SJCRH30 (cell line): ENCODE measurements around the gene SDHAF4. TPM values are rescaled to one million over a fixed set of nuclear protein-coding genes. Genes with fewer than 3 reads are reported as not detected.
"Not testable (repeated sequence)": the region's sequence is repeated elsewhere in the genome, so short reads cannot be mapped to it uniquely, and the experiment has no call there.

Experiments
- DNase-seq, 2 experiments: peaks; one replicate each; pipeline ENCODE4 v3.0.0-alpha.2; 2015 to 2020
- H3K27ac ChIP-seq: fragments of 250-450 bp; sonication (Bioruptor Pico); 2 replicates; pipeline ENCODE4 v1.5.1; 2020; ENCODE audit warnings: mild to moderate bottlenecking, moderate library complexity
- H3K27me3 ChIP-seq: fragments of 250-450 bp; sonication (Bioruptor Pico); 2 replicates; pipeline ENCODE4 v1.5.1; 2020; ENCODE audit warnings: mild to moderate bottlenecking, moderate library complexity
- H3K36me3 ChIP-seq: fragments of 250-450 bp; sonication (Bioruptor Pico); 2 replicates; pipeline ENCODE4 v1.5.1; 2020; ENCODE audit warnings: mild to moderate bottlenecking, moderate library complexity
- H3K4me1 ChIP-seq: fragments of 250-450 bp; sonication (Bioruptor Pico); 2 replicates; pipeline ENCODE4 v1.5.1; 2020; ENCODE audit warnings: mild to moderate bottlenecking, moderate library complexity
- H3K4me3 ChIP-seq: fragments of 250-450 bp; sonication (Bioruptor Pico); 2 replicates; pipeline ENCODE4 v1.5.1; 2020; ENCODE audit warnings: mild to moderate bottlenecking, moderate library complexity
- H3K9me3 ChIP-seq: fragments of 250-450 bp; sonication (Bioruptor Pico); replicated peaks from 2 replicates; pipeline ENCODE4 v1.5.1; 2020; ENCODE audit warnings: mild to moderate bottlenecking, moderate library complexity
- total RNA-seq: library from RNA; depleted of rRNA; stranded (reverse); fragments of >200 nt; shearing (Covaris generic); gene quantifications from 2 replicates; pipeline ENCODE4 v1.2.3, GENCODE V29; 2014

SDHAF4 gene
- total RNA-seq, 1 experiment from 2014 or later, result 10.6 TPM

DNA sequence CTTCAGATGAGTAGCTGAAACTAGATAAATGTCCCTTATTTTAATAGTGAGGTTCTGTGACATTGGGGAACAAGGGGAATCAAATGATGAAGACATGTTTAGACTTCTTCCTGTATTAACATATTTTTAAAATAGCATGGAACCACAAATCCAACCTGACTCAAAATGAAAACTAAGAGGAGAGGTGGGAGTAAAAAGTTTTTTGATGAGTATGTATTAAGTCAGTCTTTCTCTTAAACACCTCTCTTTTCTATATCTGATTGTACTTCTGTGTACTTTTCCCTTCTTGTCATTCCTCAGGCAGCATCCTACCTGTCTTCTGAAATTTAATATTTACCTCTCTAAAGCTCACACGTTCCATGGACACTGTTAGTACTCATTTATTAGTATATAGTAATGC, 8.7 kb upstream of the SDHAF4 start:
- H3K4me3 ChIP-seq, result no peak overlapping the region
- no peaks in the 10 kb centered on the region for H3K9me3 ChIP-seq
- no peaks in the 10 kb centered on the region for H3K27me3 ChIP-seq
- no peaks in the 10 kb centered on the region for H3K4me1 ChIP-seq
- no peak for DNase-seq
- H3K36me3 ChIP-seq, result 0 out of 2 replicates have a peak, but pooled peaks cover 3% of the 10 kb centered on the region
- H3K27ac ChIP-seq, result no peak overlapping the region

DNA sequence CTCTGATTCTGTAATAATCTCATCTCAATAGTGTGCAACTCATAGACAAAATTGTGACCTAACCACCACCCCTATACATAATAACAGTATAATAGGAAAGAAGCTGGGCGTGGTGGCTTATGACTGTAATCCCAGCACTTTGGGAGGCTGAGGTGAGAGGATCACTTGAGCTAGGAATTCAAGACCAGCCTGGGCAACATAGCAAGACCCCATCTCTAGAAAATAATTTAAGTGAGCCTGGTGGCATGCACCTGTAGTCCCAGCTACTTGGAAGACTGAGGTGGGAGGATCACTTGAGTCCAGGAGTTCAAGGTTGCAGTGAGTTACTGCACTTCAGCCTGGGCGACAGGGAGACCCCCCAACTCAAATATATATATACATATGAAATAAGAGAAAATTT, 4.3 kb upstream of the SDHAF4 start:
- H3K4me1 ChIP-seq, H3K9me3 ChIP-seq, H3K36me3 ChIP-seq, DNase-seq, H3K27me3 ChIP-seq, H3K27ac ChIP-seq, H3K4me3 ChIP-seq: not testable (repeated sequence)

GRCh38 chr6:70563530-70563929, 3.2 kb upstream of the SDHAF4 start:
- Histone ChIP-seq H3K4me1 (no peaks in the 10 kb centered on the region), H3K36me3 (no peaks in the 10 kb centered on the region; the same call in 1 of the 2 replicates), H3K4me3 (no peak overlapping the region), H3K27me3 (no peaks in the 10 kb centered on the region), H3K9me3 (peaks cover 3% of the 10 kb centered on the region; the same call in 1 of the 2 replicates), H3K27ac (no peak overlapping the region)
- no peak for DNase-seq

GRCh38 chr6:70574643-70575042, 7.9 kb downstream of the SDHAF4 start:
- no peak for DNase-seq
- Histone ChIP-seq H3K27ac (no peak overlapping the region), H3K27me3 (no peaks in the 10 kb centered on the region)

DNA sequence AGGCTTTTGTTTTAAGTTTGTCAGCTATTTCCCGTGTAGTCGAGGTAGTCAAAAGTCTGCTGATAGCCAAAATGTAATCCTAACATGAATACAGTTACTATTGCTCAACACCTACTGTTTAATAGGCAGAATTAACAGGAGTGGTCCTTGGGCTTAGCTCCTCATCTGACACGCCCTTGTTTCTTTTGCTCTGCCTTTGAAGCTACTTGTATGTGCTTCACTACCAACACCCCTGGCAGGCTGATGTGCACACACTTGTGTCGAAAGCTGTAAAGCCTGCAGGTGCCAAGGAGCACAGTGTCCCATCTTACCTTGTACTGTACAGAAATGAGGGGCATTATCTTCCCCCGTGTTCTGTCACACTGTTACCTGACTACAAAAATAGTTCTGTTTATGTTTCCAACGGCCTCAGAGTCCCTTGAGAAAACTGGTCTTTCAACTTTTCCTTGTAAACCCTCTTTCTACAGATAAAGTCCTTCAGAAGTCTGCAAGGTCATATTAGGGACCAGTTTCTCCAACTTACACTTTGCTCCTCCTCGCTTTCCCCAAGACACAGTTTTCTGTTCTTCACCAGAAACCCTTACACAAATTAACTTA, 9.3 kb downstream of the SDHAF4 start:
- H3K4me1 ChIP-seq, result no peaks in the 10 kb centered on the region
- no peaks in the 10 kb centered on the region for H3K27me3 ChIP-seq
- no peaks in the 10 kb centered on the region for H3K36me3 ChIP-seq
- no peaks in the 10 kb centered on the region for H3K9me3 ChIP-seq
- no peak overlapping the region for H3K27ac ChIP-seq
- H3K4me3 ChIP-seq, result no peak overlapping the region
- DNase-seq, result no peak

More at GRCh38 chr6:70574643-70575042, 7.9 kb downstream of the SDHAF4 start:
- H3K9me3 ChIP-seq, result no peaks in the 10 kb centered on the region
- no peaks in the 10 kb centered on the region for H3K36me3 ChIP-seq
- no peaks in the 10 kb centered on the region for H3K4me1 ChIP-seq
- H3K4me3 ChIP-seq, result no peak overlapping the region

- H3K9me3 ChIP-seq, result no peaks in the 10 kb centered on the region
- H3K27ac ChIP-seq, result no peak overlapping the region
- no peak overlapping the region for H3K4me3 ChIP-seq
- H3K4me1 ChIP-seq, result no peaks in the 10 kb centered on the region
- no peak for DNase-seq
- H3K36me3 ChIP-seq, result no peaks in the 10 kb centered on the region
- H3K27me3 ChIP-seq, result no peaks in the 10 kb centered on the region
Measured at GRCh38 chr6:70586114-70586513, 19.4 kb downstream of the SDHAF4 start.

DNA sequence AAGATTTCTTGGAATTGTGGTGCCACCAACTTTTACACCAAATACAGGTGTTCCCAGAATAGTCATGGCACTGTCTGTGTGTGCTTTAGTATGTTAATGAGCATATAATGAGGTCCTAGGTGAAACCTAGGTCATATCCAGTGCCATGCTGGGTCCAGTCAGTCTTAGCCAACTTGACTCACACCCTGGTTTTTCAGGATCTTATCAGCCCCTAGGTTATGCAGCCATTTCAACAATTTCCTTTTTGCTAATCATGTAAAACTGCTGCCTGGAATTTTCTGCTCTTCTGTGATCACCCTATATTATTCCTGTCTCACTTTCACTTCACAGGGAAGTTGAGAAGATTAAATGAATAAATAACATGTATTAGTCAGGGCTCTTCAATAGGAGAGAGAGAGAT, 23.7 kb downstream of the SDHAF4 start:
- no peak for DNase-seq
- Histone ChIP-seq H3K4me3 (no peak overlapping the region), H3K27ac (no peak overlapping the region), H3K36me3 (no peaks in the 10 kb centered on the region), H3K9me3 (no peaks in the 10 kb centered on the region), H3K4me1 (no peaks in the 10 kb centered on the region), H3K27me3 (no peaks in the 10 kb centered on the region)

GRCh38 chr6:70592391-70593117, 25.8 kb downstream of the SDHAF4 start:
- H3K4me3 ChIP-seq, result no peak overlapping the region
- no peaks in the 10 kb centered on the region for H3K9me3 ChIP-seq
- no peak for DNase-seq
- H3K4me1 ChIP-seq, result no peaks in the 10 kb centered on the region
- no peak overlapping the region for H3K27ac ChIP-seq
- H3K36me3 ChIP-seq, result no peaks in the 10 kb centered on the region
- H3K27me3 ChIP-seq, result no peaks in the 10 kb centered on the region

DNA sequence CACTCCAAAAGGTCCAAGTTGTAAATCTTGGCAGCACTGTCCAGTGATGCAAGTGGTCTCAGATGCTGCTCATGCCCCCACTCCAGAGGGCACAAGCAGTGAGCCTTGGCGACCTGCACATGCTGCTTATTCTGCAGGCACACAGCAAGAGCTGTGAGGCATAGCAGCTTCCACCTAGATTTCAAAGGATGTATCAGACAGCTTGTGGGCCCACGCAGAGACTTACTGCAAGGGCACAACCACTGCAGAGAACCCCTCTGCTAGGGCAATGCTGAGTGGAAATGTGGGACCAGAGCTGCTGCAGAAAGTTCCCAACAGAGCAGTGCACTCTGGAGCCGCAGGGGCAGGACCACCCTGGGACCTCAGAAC, 26.4 kb downstream of the SDHAF4 start:
- DNase-seq, result no peak
- Histone ChIP-seq H3K27ac (no peak overlapping the region), H3K4me1 (no peaks in the 10 kb centered on the region), H3K27me3 (no peaks in the 10 kb centered on the region), H3K9me3 (no peaks in the 10 kb centered on the region), H3K36me3 (no peaks in the 10 kb centered on the region), H3K4me3 (no peak overlapping the region)

GRCh38 chr6:70599187-70599586, 32.5 kb downstream of the SDHAF4 start:
- DNase-seq, result no peak
- no peak overlapping the region for H3K4me3 ChIP-seq
- H3K9me3 ChIP-seq, result no peaks in the 10 kb centered on the region
- no peaks in the 10 kb centered on the region for H3K4me1 ChIP-seq
- no peaks in the 10 kb centered on the region for H3K36me3 ChIP-seq
- H3K27me3 ChIP-seq, result peaks cover 7% of the 10 kb centered on the region; the same call in 1 of the 2 replicates
- no peak overlapping the region for H3K27ac ChIP-seq

DNA sequence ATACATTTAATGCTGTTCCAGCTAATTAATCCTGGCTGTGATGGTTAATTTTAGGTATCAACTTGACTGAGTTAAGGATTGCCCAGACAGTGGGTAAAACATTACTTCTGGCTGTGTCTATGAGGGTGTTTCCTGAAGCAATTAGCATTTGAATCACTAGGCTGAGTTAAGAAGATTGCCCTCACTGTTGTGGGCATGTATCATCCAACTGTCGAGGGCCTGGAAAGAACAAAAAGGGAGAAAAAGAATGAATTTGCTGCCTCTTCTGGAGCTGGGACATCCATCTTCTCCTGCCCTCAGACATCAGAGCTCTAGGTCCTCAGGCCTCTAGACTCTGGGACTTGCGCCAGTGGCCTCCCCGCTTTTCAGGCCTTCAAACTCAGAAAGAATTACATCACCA, 34.3 kb downstream of the SDHAF4 start:
- H3K4me3 ChIP-seq, result no peak overlapping the region
- H3K9me3 ChIP-seq, result no peaks in the 10 kb centered on the region
- H3K36me3 ChIP-seq, result no peaks in the 10 kb centered on the region
- no peak for DNase-seq
- no peak overlapping the region for H3K27ac ChIP-seq
- H3K4me1 ChIP-seq, result no peaks in the 10 kb centered on the region
- peaks cover 7% of the 10 kb centered on the region; the same call in 1 of the 2 replicates for H3K27me3 ChIP-seq

GRCh38 chr6:70604254-70604653, 37.5 kb downstream of the SDHAF4 start:
- DNase-seq, result no peak
- H3K9me3 ChIP-seq, result no peaks in the 10 kb centered on the region
- no peaks in the 10 kb centered on the region for H3K4me1 ChIP-seq
- no peaks in the 10 kb centered on the region for H3K36me3 ChIP-seq
- no peak overlapping the region for H3K27ac ChIP-seq
- no peak overlapping the region for H3K4me3 ChIP-seq
- H3K27me3 ChIP-seq, result peaks cover 7% of the 10 kb centered on the region; the same call in 1 of the 2 replicates

DNA sequence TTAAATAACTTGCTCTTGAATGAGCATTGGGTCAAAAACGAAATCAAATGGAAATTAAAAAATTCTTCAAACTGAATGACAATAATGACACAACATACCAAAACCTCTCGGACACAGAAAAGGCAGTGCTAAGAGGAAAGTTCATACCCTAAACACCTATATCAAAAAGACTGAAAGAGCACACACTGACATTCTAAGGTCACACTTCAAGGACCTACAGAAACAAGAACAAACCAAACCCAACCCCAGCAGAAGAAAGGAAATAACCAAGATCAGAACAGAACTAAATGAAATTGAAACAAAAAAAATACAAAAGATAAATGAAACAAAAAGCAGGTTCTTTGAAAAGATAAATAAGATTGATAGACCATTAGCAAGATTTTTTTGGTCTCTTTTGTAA, 40.6 kb downstream of the SDHAF4 start:
- not testable (repeated sequence) for H3K4me1 ChIP-seq, H3K9me3 ChIP-seq, H3K36me3 ChIP-seq, H3K27ac ChIP-seq, H3K27me3 ChIP-seq, DNase-seq, H3K4me3 ChIP-seq

- H3K27me3 ChIP-seq, H3K4me1 ChIP-seq, H3K36me3 ChIP-seq, DNase-seq, H3K4me3 ChIP-seq, H3K9me3 ChIP-seq, H3K27ac ChIP-seq: not testable (repeated sequence)
Measured at GRCh38 chr6:70609181-70609580, 42.5 kb downstream of the SDHAF4 start.

- H3K4me1 ChIP-seq, result no peaks in the 10 kb centered on the region
- no peak overlapping the region for H3K27ac ChIP-seq
- no peaks in the 10 kb centered on the region for H3K9me3 ChIP-seq
- no peak overlapping the region for H3K4me3 ChIP-seq
- DNase-seq, result peak in 1 of 2 experiments; percentile 36
- H3K27me3 ChIP-seq, result no peaks in the 10 kb centered on the region
- no peaks in the 10 kb centered on the region for H3K36me3 ChIP-seq
Measured at GRCh38 chr6:70616728-70617260, 50.1 kb downstream of the SDHAF4 start.
